Parathyroid adenoma (tissue), 2 donors: ENCODE results near the gene RALGDS.

Experiments
- H2AFZ ChIP-seq: fragments of 300-600 bp; sonication (generic); one replicate; pipeline ENCODE4 v1.7.0; 2017; ENCODE audit warnings: antibody characterized with exemption, mild to moderate bottlenecking
- H3K27ac ChIP-seq: fragments of 300-600 bp; sonication (generic); one replicate; pipeline ENCODE4 v1.7.0; 2017
- H3K27me3 ChIP-seq: fragments of 300-600 bp; sonication (generic); one replicate; pipeline ENCODE4 v1.7.0; 2017; ENCODE audit warnings: low read length; ENCODE audit not compliant: control insufficient read depth, insufficient read depth
- H3K36me3 ChIP-seq: fragments of 300-600 bp; sonication (generic); one replicate; pipeline ENCODE4 v1.7.0; 2017; ENCODE audit warnings: low read length; ENCODE audit not compliant: control insufficient read depth, insufficient read depth
- H3K4me1 ChIP-seq: fragments of 300-600 bp; sonication (generic); one replicate; pipeline ENCODE4 v1.7.0; 2017; ENCODE audit warnings: control low read depth
- H3K4me2 ChIP-seq: fragments of 300-600 bp; sonication (generic); one replicate; pipeline ENCODE4 v1.7.0; 2017; ENCODE audit warnings: low read length
- H3K4me3 ChIP-seq: fragments of 300-600 bp; sonication (generic); one replicate; pipeline ENCODE4 v1.7.0; 2017; ENCODE audit warnings: low read depth, low read length
- H3K79me2 ChIP-seq: fragments of 300-600 bp; sonication (generic); one replicate; pipeline ENCODE4 v1.7.0; 2017; ENCODE audit warnings: control low read depth
- H3K9ac ChIP-seq: fragments of 300-600 bp; sonication (generic); one replicate; pipeline ENCODE4 v1.7.0; 2017; ENCODE audit warnings: mild to moderate bottlenecking
- H3K9me3 ChIP-seq: fragments of 300-600 bp; sonication (generic); one replicate; pipeline ENCODE4 v1.7.0; 2017; ENCODE audit warnings: low read length; ENCODE audit not compliant: control insufficient read depth
- CTCF ChIP-seq: fragments of 300-600 bp; sonication (generic); IDR thresholded peaks from one replicate; pipeline ENCODE4 v1.7.0; 2017; ENCODE audit warnings: antibody characterized with exemption, mild to moderate bottlenecking
- donor health status: primary hyperparathyroidism.

Gene RALGDS

DNA sequence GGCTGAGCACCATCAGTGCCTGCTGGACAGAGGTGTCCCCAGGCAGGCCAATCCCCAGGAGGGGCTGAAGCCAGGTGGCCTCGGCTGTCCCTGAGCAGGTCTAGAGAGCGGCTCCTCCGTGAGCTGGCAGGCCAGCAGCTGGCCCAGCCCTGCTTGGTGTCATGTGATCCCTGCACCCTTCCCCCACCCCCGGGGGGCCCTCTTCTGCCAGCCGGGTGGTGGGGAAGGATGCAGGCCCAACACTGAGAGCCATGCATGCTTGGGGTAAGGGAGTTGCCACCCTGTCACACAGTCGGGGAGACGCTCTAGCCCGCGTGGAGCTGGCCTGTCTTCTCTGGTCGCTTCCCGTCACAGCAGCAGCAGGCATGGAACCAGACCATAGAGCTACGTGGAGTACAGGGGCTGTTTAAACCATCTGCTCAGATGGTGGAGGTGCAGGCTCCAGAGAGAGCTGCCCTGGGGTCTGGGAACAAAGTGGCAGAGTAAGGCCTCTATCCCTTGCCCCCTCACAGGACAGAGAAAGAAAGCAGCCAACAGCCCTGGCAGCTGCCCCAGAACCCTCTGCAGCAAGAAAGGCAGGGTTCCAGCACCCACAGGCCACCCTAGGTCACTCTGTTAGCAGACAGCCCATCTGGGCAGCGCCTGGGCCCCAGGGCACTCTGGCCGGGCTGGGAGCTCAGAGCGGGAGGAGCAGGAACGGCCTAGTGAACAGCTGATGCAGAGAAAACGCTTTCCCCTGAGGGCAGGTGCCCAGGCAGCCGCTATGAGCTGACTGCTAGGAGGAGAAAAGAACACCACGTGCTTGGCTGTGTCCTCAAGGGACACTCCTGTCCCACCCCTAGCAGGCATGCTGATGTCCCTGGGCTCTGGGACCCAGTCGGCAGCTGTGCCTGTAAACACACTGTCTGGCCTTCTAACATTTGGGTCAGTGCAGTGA, 6.8 kb downstream of the RALGDS start:
- no peaks in the 10 kb centered on the region for H3K9me3 ChIP-seq
- H3K4me2 ChIP-seq: peak overlapping the region; percentile 23
- no peak overlapping the region for H3K4me3 ChIP-seq
- no peaks in the 10 kb centered on the region for H3K27me3 ChIP-seq
- peak overlapping the region; percentile 38 for H2AFZ ChIP-seq
- H3K36me3 ChIP-seq: no peaks in the 10 kb centered on the region
- H3K4me1 ChIP-seq: peaks cover 22% of the 10 kb centered on the region
- peaks cover 29% of the 10 kb centered on the region for H3K79me2 ChIP-seq
- H3K27ac ChIP-seq: peak overlapping the region; percentile 77
- H3K9ac ChIP-seq: no peak overlapping the region
- no peak for TF ChIP-seq CTCF

GRCh38 chr9:133113163-133113948, 7.7 kb downstream of the RALGDS start:
- H3K9ac ChIP-seq: no peak overlapping the region

DNA sequence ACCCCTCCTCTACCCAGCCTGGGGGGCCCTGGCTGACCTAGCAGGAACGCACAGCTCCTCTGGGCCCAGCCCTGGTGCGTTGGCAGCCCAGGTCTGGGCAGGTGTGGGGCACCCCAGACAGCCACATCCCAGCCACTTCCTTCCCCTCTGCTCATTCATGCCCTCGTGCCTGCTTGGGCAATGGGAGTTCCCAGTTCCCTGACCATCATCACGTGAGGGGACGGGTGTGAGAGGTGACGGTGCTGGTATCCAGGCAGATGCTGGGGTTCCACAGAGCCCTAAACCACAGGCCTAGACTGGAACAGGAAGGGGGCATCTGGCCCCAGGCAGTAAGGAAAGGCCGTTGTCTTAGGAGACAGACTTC, 8.4 kb downstream of the RALGDS start:
- H3K4me2 ChIP-seq: no peak overlapping the region
- TF ChIP-seq CTCF: no peak
- H3K36me3 ChIP-seq: no peaks in the 10 kb centered on the region
- peaks cover 19% of the 10 kb centered on the region for H3K79me2 ChIP-seq
- no peaks in the 10 kb centered on the region for H3K27me3 ChIP-seq
- peaks cover 19% of the 10 kb centered on the region for H3K4me1 ChIP-seq
- H3K27ac ChIP-seq: peak overlapping the region; percentile 77
- no peak overlapping the region for H2AFZ ChIP-seq
- no peak overlapping the region for H3K9ac ChIP-seq
- H3K4me3 ChIP-seq: no peak overlapping the region
- no peaks in the 10 kb centered on the region for H3K9me3 ChIP-seq

More at GRCh38 chr9:133113163-133113948, 7.7 kb downstream of the RALGDS start:
- Histone ChIP-seq H3K27ac (peak overlapping the region; percentile 77), H3K4me3 (no peak overlapping the region), H3K36me3 (no peaks in the 10 kb centered on the region), H3K27me3 (no peaks in the 10 kb centered on the region), H3K4me1 (peaks cover 19% of the 10 kb centered on the region), H3K4me2 (peak overlapping the region; percentile 6), H3K79me2 (peaks cover 24% of the 10 kb centered on the region), H2AFZ (no peak overlapping the region), H3K9me3 (no peaks in the 10 kb centered on the region)
- no peak for TF ChIP-seq CTCF

GRCh38 chr9:133111808-133112662, 9.0 kb downstream of the RALGDS start:
- peaks cover 16% of the 10 kb centered on the region for H3K79me2 ChIP-seq
- no peak overlapping the region for H3K4me2 ChIP-seq
- no peak overlapping the region for H3K27ac ChIP-seq
- no peaks in the 10 kb centered on the region for H3K9me3 ChIP-seq
- no peak overlapping the region for H3K4me3 ChIP-seq
- no peak for TF ChIP-seq CTCF
- no peak overlapping the region for H2AFZ ChIP-seq
- H3K9ac ChIP-seq: no peak overlapping the region
- no peaks in the 10 kb centered on the region for H3K27me3 ChIP-seq
- H3K36me3 ChIP-seq: no peaks in the 10 kb centered on the region
- H3K4me1 ChIP-seq: peaks cover 19% of the 10 kb centered on the region
